Non-pigmented ciliary epithelial cell (primary cell): Measurements from ENCODE around the gene PLPP4.
A peak's percentile ranks its signal among the peaks of the same experiment; 100 is the strongest.

Source experiments
- DNase-seq: peaks from one replicate; pipeline ENCODE4 v3.0.0-alpha.2; 2010; ENCODE audit warnings: low read depth

PLPP4 gene

GRCh38 chr10:120490288-120490687 is 33.3 kb downstream of the PLPP4 start:
- DNase-seq, result no peak

- DNase-seq, result no peak
Observed at GRCh38 chr10:120492346-120492745, 35.3 kb downstream of the PLPP4 start.

- no peak for DNase-seq
Observed at GRCh38 chr10:120493411-120494312, 36.6 kb downstream of the PLPP4 start.

GRCh38 chr10:120494313-120494710 is 37.3 kb downstream of the PLPP4 start:
- no peak for DNase-seq

GRCh38 chr10:120495226-120496009 is 38.4 kb downstream of the PLPP4 start:
- no peak for DNase-seq

- no peak for DNase-seq
Observed at GRCh38 chr10:120499883-120500282, 42.9 kb downstream of the PLPP4 start.

GRCh38 chr10:120503689-120504088 is 46.7 kb downstream of the PLPP4 start:
- peak; percentile 34 for DNase-seq

GRCh38 chr10:120504227-120504626 is 47.2 kb downstream of the PLPP4 start:
- DNase-seq, result peak; percentile 63

- no peak for DNase-seq
Observed at GRCh38 chr10:120505056-120505455, 48.0 kb downstream of the PLPP4 start.

- DNase-seq, result peak; percentile 65
Observed at GRCh38 chr10:120505866-120506265, 48.8 kb downstream of the PLPP4 start.

- no peak for DNase-seq
Observed at GRCh38 chr10:120506674-120507073, 49.6 kb downstream of the PLPP4 start.

- no peak for DNase-seq
Observed at GRCh38 chr10:120507175-120507574, 50.1 kb downstream of the PLPP4 start.

- DNase-seq, result no peak
Observed at GRCh38 chr10:120507651-120508050, 50.6 kb downstream of the PLPP4 start.

- peak; percentile 93 for DNase-seq
Observed at GRCh38 chr10:120508393-120508792, 51.4 kb downstream of the PLPP4 start.

- DNase-seq, result no peak
Observed at GRCh38 chr10:120508966-120509365, 51.9 kb downstream of the PLPP4 start.

- DNase-seq, result no peak
Observed at GRCh38 chr10:120511165-120511564, 54.1 kb downstream of the PLPP4 start.

- no peak for DNase-seq
Observed at GRCh38 chr10:120513307-120513796, 56.3 kb downstream of the PLPP4 start.

- DNase-seq, result no peak
Observed at GRCh38 chr10:120514035-120514620, 57.1 kb downstream of the PLPP4 start.

GRCh38 chr10:120514959-120515358 is 57.9 kb downstream of the PLPP4 start:
- no peak for DNase-seq

GRCh38 chr10:120515741-120516140 is 58.7 kb downstream of the PLPP4 start:
- no peak for DNase-seq

- DNase-seq, result no peak
Observed at GRCh38 chr10:120516426-120516825, 59.4 kb downstream of the PLPP4 start.

GRCh38 chr10:120517196-120517595 is 60.2 kb downstream of the PLPP4 start:
- DNase-seq, result no peak
